Gastrocnemius medialis (tissue), 4 donors: ENCODE results near the gene MLST8. TPM values are rescaled to one million over a fixed set of nuclear protein-coding genes. Genes with fewer than 3 reads are reported as not detected.

Experiments
- ATAC-seq, 2 donors: fragments of 150-250 bp; one replicate each; pipeline ENCODE4 v1.9.1; 2016
- DNase-seq, 2 donors: peaks; one replicate each; pipeline ENCODE4 v3.0.0-alpha.2; 2019
- H3K27ac ChIP-seq, 4 donors: fragments of 200-600 bp; sonication (generic); 1 replicate in 1 of 4; 2 replicates in 3 of 4; pipeline ENCODE4 v1.5.1; 2016 to 2018; ENCODE audit warnings: mild to moderate bottlenecking in 2 of 4, moderate library complexity in 1 of 4
- H3K27me3 ChIP-seq, 3 donors: fragments of 200-600 bp; sonication (generic) in 2 of 3; 1 replicate in 1 of 3; 2 replicates in 2 of 3; pipeline versions ENCODE4 v1.5.1 to v1.6.0; 2016 to 2019; ENCODE audit warnings: mild to moderate bottlenecking in 1 of 3, moderate library complexity in 1 of 3
- H3K36me3 ChIP-seq, 2 donors: fragments of 200-600 bp; sonication (generic) in 1 of 2; one replicate each; pipeline ENCODE4 v1.5.1; 2017 to 2018
- H3K4me1 ChIP-seq, 2 donors: fragments of 200-600 bp; sonication (generic) in 1 of 2; one replicate each; pipeline ENCODE4 v1.5.1; 2016 to 2017; ENCODE audit warnings: mild to moderate bottlenecking in 2 of 2
- H3K4me3 ChIP-seq, 4 donors: fragments of 200-600 bp; sonication (generic) in 3 of 4; 1 replicate in 1 of 4; 2 replicates in 3 of 4; pipeline ENCODE4 v1.5.1; 2016 to 2019; ENCODE audit warnings: mild to moderate bottlenecking in 2 of 4
- H3K9me3 ChIP-seq, 3 donors: fragments of 200-600 bp; sonication (generic) in 2 of 3; 1 replicate in 1 of 3; 2 replicates in 2 of 3; pipeline ENCODE4 v1.5.1; 2016 to 2019
- POLR2A ChIP-seq, 2 donors: fragments of 450-650 bp; IDR thresholded peaks; one replicate each; pipeline ENCODE4 v1.6.1; 2017; ENCODE audit warnings: antibody characterized with exemption in 2 of 2, mild to moderate bottlenecking in 2 of 2, moderate library complexity in 2 of 2
- in situ Hi-C, 4 donors: fragments of 200-750 bp; cut with MboI; loops; one replicate each; pipeline versions ENCODE4 v1.15.0 to v1.8.0; 2017; ENCODE audit warnings: low sequenced_read_pairs in 4 of 4
- intact Hi-C: fragments of 100-400 bp; cut with DNase I; formaldehyde crosslinking; loops from one replicate; pipeline ENCODE4 v1.15.1; 2023; ENCODE audit warnings: low total_unique reads
- total RNA-seq, 4 donors: library from RNA; depleted of rRNA; stranded (reverse); fragments of >200 nt; gene quantifications; one replicate each; pipeline versions ENCODE4 v1.1.0 to v1.2.3, GENCODE V29; 2016
- TF ChIP-seq, protein P1 (sequence below), 5 experiments: fragments of 450-650 bp in 3 of 5; fragments of 200-600 bp in 2 of 5; sonication (generic) in 2 of 5; IDR thresholded peaks in 4 of 5; conservative IDR thresholded peaks in 1 of 5; 1 replicate in 4 of 5; 2 replicates in 1 of 5; pipeline ENCODE4 v1.5.1; 2016 to 2019; ENCODE audit warnings: antibody characterized with exemption in 5 of 5, mild to moderate bottlenecking in 3 of 5, moderate library complexity in 3 of 5

Gene MLST8
- total RNA-seq, 4 donors from 2014 or later = 40.3 to 77.0 (median 73.5) TPM

DNA sequence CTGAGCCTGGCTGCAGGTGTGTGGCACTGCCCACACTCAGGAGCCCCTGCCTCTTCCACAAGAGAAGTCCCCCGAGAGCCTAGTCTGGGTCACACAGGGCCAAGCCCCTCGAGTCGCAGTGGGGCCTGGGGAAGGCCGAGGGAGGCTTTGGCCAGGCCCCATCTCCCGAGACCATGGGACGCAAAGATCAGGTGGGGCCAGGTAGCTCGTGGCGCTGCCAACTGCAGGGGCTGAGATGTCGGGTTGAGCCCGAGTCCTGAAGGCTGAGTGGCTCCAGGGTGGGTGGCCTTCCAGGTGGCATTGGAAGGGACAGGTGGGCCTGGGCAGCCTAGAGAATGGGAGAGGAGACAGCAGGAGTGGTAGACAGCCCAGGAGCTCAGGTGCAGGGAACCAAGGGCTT, 43.3 kb upstream of the MLST8 start:
- peaks cover 11 to 27% of the 10 kb centered on the region in 2 donors for H3K4me1 ChIP-seq
- H3K27ac ChIP-seq = peak overlapping the region in 1 of 4 donors; percentile 62
- H3K36me3 ChIP-seq = peaks cover 0 to 7% of the 10 kb centered on the region in 2 donors
- intact Hi-C loops = no loop called here
- TF ChIP-seq, protein P1, sequence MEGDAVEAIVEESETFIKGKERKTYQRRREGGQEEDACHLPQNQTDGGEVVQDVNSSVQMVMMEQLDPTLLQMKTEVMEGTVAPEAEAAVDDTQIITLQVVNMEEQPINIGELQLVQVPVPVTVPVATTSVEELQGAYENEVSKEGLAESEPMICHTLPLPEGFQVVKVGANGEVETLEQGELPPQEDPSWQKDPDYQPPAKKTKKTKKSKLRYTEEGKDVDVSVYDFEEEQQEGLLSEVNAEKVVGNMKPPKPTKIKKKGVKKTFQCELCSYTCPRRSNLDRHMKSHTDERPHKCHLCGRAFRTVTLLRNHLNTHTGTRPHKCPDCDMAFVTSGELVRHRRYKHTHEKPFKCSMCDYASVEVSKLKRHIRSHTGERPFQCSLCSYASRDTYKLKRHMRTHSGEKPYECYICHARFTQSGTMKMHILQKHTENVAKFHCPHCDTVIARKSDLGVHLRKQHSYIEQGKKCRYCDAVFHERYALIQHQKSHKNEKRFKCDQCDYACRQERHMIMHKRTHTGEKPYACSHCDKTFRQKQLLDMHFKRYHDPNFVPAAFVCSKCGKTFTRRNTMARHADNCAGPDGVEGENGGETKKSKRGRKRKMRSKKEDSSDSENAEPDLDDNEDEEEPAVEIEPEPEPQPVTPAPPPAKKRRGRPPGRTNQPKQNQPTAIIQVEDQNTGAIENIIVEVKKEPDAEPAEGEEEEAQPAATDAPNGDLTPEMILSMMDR (IDR thresholded peaks at IDR 0.05 in 4 of 5, conservative IDR thresholded peaks at IDR 0.05 in 1 of 5) = no peak
- no peak for TF ChIP-seq POLR2A (IDR thresholded peaks at IDR 0.05)
- H3K9me3 ChIP-seq = no peaks in the 10 kb centered on the region
- no peak overlapping the region for H3K4me3 ChIP-seq
- ATAC-seq (no peak), DNase-seq (no peak)
- in situ Hi-C loops = no loop called here
- no peaks in the 10 kb centered on the region for H3K27me3 ChIP-seq

DNA sequence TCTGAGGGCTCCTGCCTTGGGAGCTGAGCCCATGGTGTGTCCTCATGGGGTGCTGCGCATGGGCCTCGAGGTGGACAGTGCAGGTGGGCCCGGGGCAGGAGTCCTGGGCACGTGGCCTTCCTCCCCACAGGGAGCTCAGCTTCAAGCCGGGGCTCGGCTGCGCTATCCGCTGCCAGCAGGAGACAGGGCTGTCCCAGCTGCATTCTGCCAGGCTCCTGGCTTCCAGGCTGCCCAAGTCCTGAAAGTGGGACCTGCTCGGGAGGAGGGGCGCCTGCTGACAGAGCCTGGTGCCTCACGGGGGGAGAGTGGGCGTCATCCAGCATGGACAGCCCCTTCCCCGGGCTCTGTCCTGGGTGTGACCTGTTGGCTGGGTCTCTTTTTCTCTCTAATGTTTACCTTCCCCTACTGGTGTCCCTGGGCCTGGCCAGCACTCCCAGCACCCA, 42.6 kb upstream of the MLST8 start:
- no peak overlapping the region for H3K4me3 ChIP-seq
- H3K9me3 ChIP-seq = no peaks in the 10 kb centered on the region
- ATAC-seq (no peak), DNase-seq (no peak)
- H3K27me3 ChIP-seq = no peaks in the 10 kb centered on the region
- TF ChIP-seq, protein P1 (IDR thresholded peaks at IDR 0.05 in 4 of 5, conservative IDR thresholded peaks at IDR 0.05 in 1 of 5) = no peak
- H3K27ac ChIP-seq = no peak overlapping the region
- peaks cover 3 to 19% of the 10 kb centered on the region in 2 donors for H3K4me1 ChIP-seq
- peaks cover 0 to 7% of the 10 kb centered on the region in 2 donors for H3K36me3 ChIP-seq
- in situ Hi-C loops (no loop called here), intact Hi-C loops (no loop called here)

DNA sequence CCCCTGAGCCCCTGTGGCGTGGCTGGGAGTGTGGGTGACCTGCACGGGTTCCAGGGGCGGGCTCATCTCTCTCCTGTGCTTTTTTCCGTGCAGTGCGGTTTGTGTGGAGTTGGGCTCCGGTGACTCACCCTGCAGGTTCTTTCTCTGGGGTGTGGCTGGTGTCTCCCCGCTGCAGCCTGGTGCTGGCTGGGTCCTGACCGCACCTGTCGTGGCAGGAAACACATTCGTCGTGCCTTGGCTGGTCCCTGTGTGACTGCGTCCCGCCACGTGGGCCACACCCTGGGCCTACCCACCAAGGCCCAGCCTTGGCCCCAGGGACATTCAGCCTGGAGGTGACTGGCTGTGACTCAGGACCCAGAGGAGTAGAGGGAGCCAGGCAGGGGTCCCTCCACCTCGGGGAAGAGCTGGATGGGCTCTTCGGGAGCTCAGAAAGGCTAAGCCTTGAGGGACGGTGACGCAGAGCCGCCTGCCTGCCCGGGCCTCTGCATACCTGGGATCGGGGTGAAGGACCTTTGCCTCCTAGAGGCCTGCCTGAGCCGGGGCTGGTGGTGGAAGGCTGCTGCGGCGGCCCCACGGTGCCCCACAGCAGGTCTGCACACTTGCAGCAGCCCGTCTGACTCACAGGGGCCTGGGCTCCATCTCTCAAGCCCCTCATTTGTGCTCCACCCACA, 41.9 kb upstream of the MLST8 start:
- no peaks in the 10 kb centered on the region for H3K27me3 ChIP-seq
- no peak overlapping the region for H3K4me3 ChIP-seq
- DNase-seq (no peak), ATAC-seq (no peak)
- no peak overlapping the region for H3K27ac ChIP-seq
- peaks cover 0 to 7% of the 10 kb centered on the region in 2 donors for H3K36me3 ChIP-seq
- no peaks in the 10 kb centered on the region for H3K9me3 ChIP-seq
- peaks cover 0 to 15% of the 10 kb centered on the region in 2 donors for H3K4me1 ChIP-seq
- TF ChIP-seq, protein P1 (IDR thresholded peaks at IDR 0.05 in 4 of 5, conservative IDR thresholded peaks at IDR 0.05 in 1 of 5) = no peak
- TF ChIP-seq POLR2A (IDR thresholded peaks at IDR 0.05) = no peak
- intact Hi-C loops = no loop called here
- in situ Hi-C loops = no loop called here

DNA sequence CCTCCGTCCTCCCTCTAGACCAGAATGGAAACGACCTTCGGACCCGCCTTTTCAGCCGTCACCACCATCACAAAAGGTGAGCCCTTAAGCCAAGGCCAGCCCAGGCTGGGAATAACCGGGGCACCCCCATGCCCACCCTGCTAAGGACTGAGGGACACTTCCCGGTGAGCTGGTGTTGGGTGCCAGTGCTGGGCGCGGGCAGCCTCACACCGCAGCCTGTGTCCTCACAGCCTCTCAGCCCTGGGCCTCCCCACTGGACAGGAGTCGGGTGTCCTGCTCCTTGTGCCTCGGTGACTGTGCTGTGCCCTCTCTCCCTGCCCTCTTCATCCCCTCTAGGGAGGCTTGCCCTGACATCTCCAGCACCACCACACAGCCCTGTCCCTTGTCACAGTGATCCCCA, 39.4 kb upstream of the MLST8 start:
- TF ChIP-seq POLR2A (IDR thresholded peaks at IDR 0.05) = no peak
- TF ChIP-seq, protein P1 (IDR thresholded peaks at IDR 0.05 in 4 of 5, conservative IDR thresholded peaks at IDR 0.05 in 1 of 5) = no peak
- no peak overlapping the region for H3K27ac ChIP-seq
- in situ Hi-C loops (no loop called here), intact Hi-C loops (no loop called here)
- H3K9me3 ChIP-seq = no peaks in the 10 kb centered on the region
- DNase-seq = no peak
- H3K4me1 ChIP-seq = peaks cover 3 to 6% of the 10 kb centered on the region in 2 donors
- no peak for ATAC-seq
- H3K4me3 ChIP-seq = no peak overlapping the region
- no peaks in the 10 kb centered on the region for H3K27me3 ChIP-seq
- H3K36me3 ChIP-seq = peaks cover 0 to 7% of the 10 kb centered on the region in 2 donors
